A549 (cell line): Measurements from ENCODE around the gene SHISAL1. TPM values are rescaled to one million over a fixed set of nuclear protein-coding genes. Genes with fewer than 3 reads are reported as not detected.

ENCODE experiments used
- ATAC-seq, 2 experiments: fragments of 200-7000 bp in 1 of 2; fragments of >200 bp in 1 of 2; cut with Nextera tagmentation in 1 of 2; cut with Tn5 transposase in 1 of 2; 3 replicates each; pipeline versions ENCODE4 v1.8.0 to v1.9.1; 2018 to 2020; ENCODE audit warnings: mild to moderate bottlenecking in 1 of 2, moderate library complexity in 1 of 2
- CTCF ChIA-PET: fragments of 300-600 bp; sonication (Branson Sonifier 250); formaldehyde crosslinking; extraction: SDS; loops from one replicate; lab custom pipeline; 2021; ENCODE audit warnings: antibody characterized with exemption, inconsistent platforms; lab: Yijun Ruan, JAX
- POLR2A ChIA-PET: fragments of 350-600 bp; formaldehyde crosslinking; extraction: SDS; loops from one replicate; lab custom pipeline; 2021; ENCODE audit warnings: antibody characterized with exemption, inconsistent platforms; lab: Yijun Ruan, JAX
- DNase-seq, 2 experiments: peaks; one replicate each; pipeline versions ENCODE4 v3.0.0 to v3.0.0-alpha.2; 2011 to 2016; ENCODE audit warnings: low read depth in 1 of 2, low spot score in 1 of 2
- FAIRE-seq: peaks from 2 replicates; lab custom pipeline; 2011; peaks lifted over from hg19 to GRCh38; lab: Jason Lieb, UNC
- H3K27ac ChIP-seq, 2 experiments: fragments of >200 bp; sonication (Bioruptor Twin); formaldehyde crosslinking; 3 replicates each; pipeline ENCODE4 v1.5.1; 2016 to 2017
- H3K4me1 ChIP-seq: fragments of >200 bp; sonication (Bioruptor Twin); formaldehyde crosslinking; 3 replicates; pipeline ENCODE4 v1.6.1; 2016
- H3K4me2 ChIP-seq: fragments of >200 bp; sonication (Bioruptor Twin); formaldehyde crosslinking; 3 replicates; pipeline ENCODE4 v1.6.1; 2016
- H3K4me3 ChIP-seq: fragments of >200 bp; sonication (Bioruptor Twin); formaldehyde crosslinking; 3 replicates; pipeline ENCODE4 v1.5.1; 2016
- H3K9me3 ChIP-seq: fragments of >200 bp; sonication (Bioruptor Twin); formaldehyde crosslinking; 3 replicates; pipeline ENCODE4 v1.6.1; 2016
- CEBPB ChIP-seq, 2 experiments: fragments of >200 bp in 1 of 2; sonication (Bioruptor Twin) in 1 of 2; formaldehyde crosslinking in 1 of 2; IDR thresholded peaks; 2 replicates each; pipeline ENCODE4 v1.6.1; 2012 to 2016
- CHD4 ChIP-seq: fragments of 200-600 bp; sonication (generic); IDR thresholded peaks from 2 replicates; pipeline ENCODE4 v1.6.1; 2016; ENCODE audit warnings: antibody characterized with exemption, mild to moderate bottlenecking, borderline replicate concordance
- EHF ChIP-seq: fragments of 250-450 bp; sonication (Bioruptor Pico); IDR thresholded peaks from 2 replicates; pipeline ENCODE4 v1.5.0; 2020; ENCODE audit warnings: mild to moderate bottlenecking
- ESRRA ChIP-seq: fragments of 150-350 bp; IDR thresholded peaks from 2 replicates; pipeline ENCODE4 v1.6.1; 2014; ENCODE audit warnings: mild to moderate bottlenecking, low read length, borderline replicate concordance
- FOSL2 ChIP-seq, 2 experiments: fragments of 450-650 bp in 1 of 2; fragments of >200 bp in 1 of 2; sonication (Bioruptor Twin) in 1 of 2; formaldehyde crosslinking; IDR thresholded peaks; 2 replicates each; pipeline versions ENCODE4 v1.5.0 to v1.6.1; 2016 to 2020; ENCODE audit warnings: mild to moderate bottlenecking in 1 of 2, moderate library complexity in 1 of 2
- FOXS1 ChIP-seq: fragments of 250-450 bp; sonication (Bioruptor Pico); IDR thresholded peaks from 2 replicates; pipeline ENCODE4 v1.5.0; 2020; ENCODE audit warnings: mild to moderate bottlenecking, moderate library complexity
- GATA3 ChIP-seq: IDR thresholded peaks from 2 replicates; pipeline ENCODE4 v1.6.1; 2012; ENCODE audit warnings: borderline replicate concordance
- HEYL ChIP-seq: fragments of 250-450 bp; sonication (Bioruptor Pico); IDR thresholded peaks from 2 replicates; pipeline ENCODE4 v1.8.0; 2021; ENCODE audit warnings: mild to moderate bottlenecking, moderate library complexity
- HOXA7 ChIP-seq: fragments of 250-450 bp; sonication (Bioruptor Pico); IDR thresholded peaks from 2 replicates; pipeline ENCODE4 v1.5.0; 2020; ENCODE audit warnings: mild to moderate bottlenecking, moderate library complexity
- HOXB13 ChIP-seq: fragments of 250-450 bp; sonication (Bioruptor Pico); IDR thresholded peaks from 2 replicates; pipeline ENCODE4 v1.5.0; 2020; ENCODE audit warnings: low read depth, mild to moderate bottlenecking, moderate library complexity
- HOXB5 ChIP-seq: fragments of 250-450 bp; sonication (Bioruptor Pico); IDR thresholded peaks from 2 replicates; pipeline ENCODE4 v1.5.0; 2020; ENCODE audit warnings: mild to moderate bottlenecking, moderate library complexity
- JUNB ChIP-seq: fragments of >200 bp; sonication (Bioruptor Twin); formaldehyde crosslinking; IDR thresholded peaks from 2 replicates; pipeline ENCODE4 v1.6.1; 2016
- KDM1A ChIP-seq: fragments of 200-600 bp; sonication (generic); IDR thresholded peaks from 2 replicates; pipeline ENCODE4 v1.6.1; 2016; ENCODE audit warnings: low read depth, mild to moderate bottlenecking
- KDM5A ChIP-seq: fragments of 200-600 bp; sonication (generic); IDR thresholded peaks from 2 replicates; pipeline ENCODE4 v1.6.1; 2016; ENCODE audit warnings: antibody characterized with exemption, mild to moderate bottlenecking
- NPAS2 ChIP-seq: fragments of 250-450 bp; sonication (Bioruptor Pico); IDR thresholded peaks from 2 replicates; pipeline ENCODE4 v1.8.0; 2022; ENCODE audit warnings: mild to moderate bottlenecking, moderate library complexity, borderline replicate concordance
- PHF8 ChIP-seq: fragments of 200-600 bp; sonication (generic); IDR thresholded peaks from 2 replicates; pipeline ENCODE4 v1.6.1; 2016; ENCODE audit warnings: low read depth, mild to moderate bottlenecking, antibody characterized with exemption, moderate library complexity, borderline replicate concordance
- POLR2AphosphoS2 ChIP-seq: conservative IDR thresholded peaks from 2 replicates; pipeline ENCODE4 v1.6.1; 2012; ENCODE audit warnings: low read length, improper control_type of control experiment, inconsistent platforms
- RAD21 ChIP-seq, 2 experiments: fragments of >200 bp in 1 of 2; sonication (Bioruptor Twin) in 1 of 2; formaldehyde crosslinking in 1 of 2; IDR thresholded peaks in 1 of 2; conservative IDR thresholded peaks in 1 of 2; 2 replicates in 1 of 2; 3 replicates in 1 of 2; pipeline ENCODE4 v1.6.1; 2012 to 2018; ENCODE audit warnings: inconsistent platforms in 1 of 2
- RFX5 ChIP-seq: fragments of 450-650 bp; IDR thresholded peaks from 2 replicates; pipeline ENCODE4 v1.7.1; 2014; ENCODE audit warnings: antibody characterized with exemption, mild to moderate bottlenecking, moderate library complexity
- ZNF302 ChIP-seq: fragments of 250-450 bp; sonication (Bioruptor Pico); IDR thresholded peaks from 2 replicates; pipeline ENCODE4 v1.9.0; 2021; ENCODE audit warnings: inconsistent platforms, mild to moderate bottlenecking, moderate library complexity
- WGBS: methylation state at CpG from one replicate; pipeline ENCODE4 v1.1.6; 2017; ENCODE audit errors: missing lambda C conversion rate; 5-methylcytosine and 5-hydroxymethylcytosine counted together
- polyA plus RNA-seq, 4 experiments: library from polyadenylated mRNA; depleted of rRNA in 3 of 4; stranded (reverse); fragments of >200 nt; fragmentation: RNase III in 1 of 4; extraction: RNeasy Plus Mini Kit Qiagen cat#74134 plus additional on column Dnase treatment in 1 of 4; gene quantifications; 2 replicates in 3 of 4; 3 replicates in 1 of 4; pipeline ENCODE4 v1.2.3, GENCODE V29; 2011 to 2017
- TF ChIP-seq, protein P1 (sequence below): fragments of >200 bp; sonication (Bioruptor Twin); formaldehyde crosslinking; IDR thresholded peaks from 2 replicates; pipeline ENCODE4 v1.6.1; 2016
- TF ChIP-seq, protein P2 (sequence below): fragments of 200-600 bp; sonication (generic); IDR thresholded peaks from 2 replicates; pipeline ENCODE4 v1.6.1; 2016; ENCODE audit warnings: antibody characterized with exemption, mild to moderate bottlenecking, moderate library complexity
- TF ChIP-seq, protein P3 (sequence below): fragments of >200 bp; sonication (Bioruptor Twin); formaldehyde crosslinking; IDR thresholded peaks from 3 replicates; pipeline ENCODE4 v1.6.1; 2016
- TF ChIP-seq, protein P4 (sequence below): fragments of 250-450 bp; sonication (Bioruptor Pico); IDR thresholded peaks from 2 replicates; pipeline ENCODE4 v1.5.0; 2021; ENCODE audit warnings: mild to moderate bottlenecking, moderate library complexity, borderline replicate concordance
- TF ChIP-seq, protein P5 (sequence below): fragments of 250-450 bp; sonication (Bioruptor Pico); IDR thresholded peaks from 2 replicates; pipeline ENCODE4 v1.5.0; 2020; ENCODE audit warnings: low read depth, mild to moderate bottlenecking, moderate library complexity

Gene SHISAL1
- polyA plus RNA-seq, 2 of the 4 experiments (the other 2 are of a cell fraction), result 0.61 to 1.9 TPM

DNA sequence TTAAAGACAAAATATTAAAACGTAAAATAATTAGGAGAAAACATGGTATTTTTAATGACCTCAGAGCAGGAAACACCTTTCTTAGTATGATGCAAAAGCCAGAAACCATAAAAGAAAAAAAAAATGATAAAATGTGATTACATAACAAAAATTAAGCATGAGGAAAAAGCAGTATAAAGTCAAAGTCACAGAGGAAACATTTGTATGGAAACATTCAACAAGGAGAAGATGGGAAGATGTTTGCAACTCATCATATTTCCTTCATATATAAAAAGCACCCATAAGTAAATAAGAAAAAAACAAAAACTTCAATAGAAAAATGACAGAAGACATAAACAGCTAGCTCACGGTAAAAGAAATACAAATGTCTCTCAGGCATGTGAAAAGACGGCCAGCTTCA lies 17.3 kb downstream of the SHISAL1 start:
- ChIA-PET POLR2A (no interaction called here), CTCF (interaction anchor here (0.6 kb wide), 1 partner anchor 16 kb away, joined by 3 read pairs; no protein-coding TSS in a partner anchor)
- Histone ChIP-seq H3K27ac (no peak overlapping the region), H3K4me2 (no peak overlapping the region), H3K4me3 (no peak overlapping the region), H3K4me1 (no peaks in the 10 kb centered on the region), H3K9me3 (no peaks in the 10 kb centered on the region)
- ATAC-seq, result no peak
- WGBS, result 34% methylated on average over 3 of the region's 3 CpGs
- FAIRE-seq, result no peak
- DNase-seq, result no peak
- TF ChIP-seq PHF8, result no peak
- no peak for TF ChIP-seq NPAS2 (CRISPR knock-in tag)
- TF ChIP-seq, protein P1, sequence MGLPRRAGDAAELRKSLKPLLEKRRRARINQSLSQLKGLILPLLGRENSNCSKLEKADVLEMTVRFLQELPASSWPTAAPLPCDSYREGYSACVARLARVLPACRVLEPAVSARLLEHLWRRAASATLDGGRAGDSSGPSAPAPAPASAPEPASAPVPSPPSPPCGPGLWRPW, result no peak
- TF ChIP-seq ZNF302, result no peak
- TF ChIP-seq, protein P2, sequence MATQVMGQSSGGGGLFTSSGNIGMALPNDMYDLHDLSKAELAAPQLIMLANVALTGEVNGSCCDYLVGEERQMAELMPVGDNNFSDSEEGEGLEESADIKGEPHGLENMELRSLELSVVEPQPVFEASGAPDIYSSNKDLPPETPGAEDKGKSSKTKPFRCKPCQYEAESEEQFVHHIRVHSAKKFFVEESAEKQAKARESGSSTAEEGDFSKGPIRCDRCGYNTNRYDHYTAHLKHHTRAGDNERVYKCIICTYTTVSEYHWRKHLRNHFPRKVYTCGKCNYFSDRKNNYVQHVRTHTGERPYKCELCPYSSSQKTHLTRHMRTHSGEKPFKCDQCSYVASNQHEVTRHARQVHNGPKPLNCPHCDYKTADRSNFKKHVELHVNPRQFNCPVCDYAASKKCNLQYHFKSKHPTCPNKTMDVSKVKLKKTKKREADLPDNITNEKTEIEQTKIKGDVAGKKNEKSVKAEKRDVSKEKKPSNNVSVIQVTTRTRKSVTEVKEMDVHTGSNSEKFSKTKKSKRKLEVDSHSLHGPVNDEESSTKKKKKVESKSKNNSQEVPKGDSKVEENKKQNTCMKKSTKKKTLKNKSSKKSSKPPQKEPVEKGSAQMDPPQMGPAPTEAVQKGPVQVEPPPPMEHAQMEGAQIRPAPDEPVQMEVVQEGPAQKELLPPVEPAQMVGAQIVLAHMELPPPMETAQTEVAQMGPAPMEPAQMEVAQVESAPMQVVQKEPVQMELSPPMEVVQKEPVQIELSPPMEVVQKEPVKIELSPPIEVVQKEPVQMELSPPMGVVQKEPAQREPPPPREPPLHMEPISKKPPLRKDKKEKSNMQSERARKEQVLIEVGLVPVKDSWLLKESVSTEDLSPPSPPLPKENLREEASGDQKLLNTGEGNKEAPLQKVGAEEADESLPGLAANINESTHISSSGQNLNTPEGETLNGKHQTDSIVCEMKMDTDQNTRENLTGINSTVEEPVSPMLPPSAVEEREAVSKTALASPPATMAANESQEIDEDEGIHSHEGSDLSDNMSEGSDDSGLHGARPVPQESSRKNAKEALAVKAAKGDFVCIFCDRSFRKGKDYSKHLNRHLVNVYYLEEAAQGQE, result no peak
- TF ChIP-seq ESRRA, result no peak
- no peak for TF ChIP-seq RFX5

DNA sequence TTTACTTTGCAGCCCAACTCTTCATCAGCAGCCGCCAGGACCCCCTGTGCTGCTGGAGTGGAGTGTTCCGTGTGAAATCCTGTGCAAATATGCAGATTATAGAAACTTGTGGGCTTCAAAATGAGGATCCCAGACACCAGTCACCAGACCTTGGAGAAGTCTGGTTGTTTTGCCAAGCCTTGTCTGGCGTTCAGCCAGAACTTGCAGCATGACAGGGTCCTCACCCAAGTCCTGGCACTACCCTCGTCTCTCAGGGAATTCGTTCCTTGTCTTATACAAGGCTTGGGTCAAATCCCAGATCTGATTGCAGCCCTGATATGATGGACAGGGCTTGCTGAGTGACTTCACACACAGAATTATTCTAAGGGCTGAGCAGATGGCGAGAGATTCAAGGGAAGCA lies 18.9 kb downstream of the SHISAL1 start:
- TF ChIP-seq JUNB (no peak), EHF (CRISPR knock-in tag) (no peak), ZNF302 (no peak), KDM1A (no peak), RAD21 (conservative IDR thresholded peaks at IDR 0.05 in 1 of 2, IDR thresholded peaks at IDR 0.05 in 1 of 2) (no peak), PHF8 (no peak)
- TF ChIP-seq, all 56 proteins: peak for 0
- Histone ChIP-seq H3K9me3 (no peaks in the 10 kb centered on the region), H3K4me2 (no peak overlapping the region), H3K27ac (no peak overlapping the region), H3K4me1 (no peaks in the 10 kb centered on the region), H3K4me3 (no peak overlapping the region)
- ChIA-PET POLR2A (no interaction called here), CTCF (no interaction called here)
- no peak for FAIRE-seq
- no peak for ATAC-seq
- 36% methylated on average over 4 of the region's 6 CpGs for WGBS
- DNase-seq, result no peak

DNA sequence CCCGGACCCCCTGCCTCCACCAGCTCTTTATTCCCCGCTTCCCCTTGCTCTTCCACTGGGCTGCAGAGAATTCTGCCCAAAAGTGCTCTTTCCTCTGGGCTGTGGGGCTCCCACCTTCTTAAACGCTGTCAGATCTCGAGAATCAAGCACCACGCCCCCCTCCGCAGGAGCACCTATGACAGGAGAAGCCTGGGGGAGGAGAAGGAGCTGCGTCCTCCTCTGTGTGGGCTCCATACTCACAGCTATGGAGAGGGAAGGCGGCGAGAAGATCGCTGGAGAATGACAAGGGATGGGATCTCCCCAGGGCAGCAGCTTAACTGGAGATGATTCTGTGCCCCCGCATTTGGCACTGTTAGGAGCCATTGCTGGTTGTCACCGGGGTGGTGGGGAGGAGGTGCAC lies 19.7 kb downstream of the SHISAL1 start:
- TF ChIP-seq CHD4, result no peak
- no peak for TF ChIP-seq HOXB5 (CRISPR knock-in tag)
- no peak for TF ChIP-seq KDM5A
- no peak for TF ChIP-seq HEYL (CRISPR knock-in tag)
- no peak for TF ChIP-seq HOXA7 (CRISPR knock-in tag)
- TF ChIP-seq, protein P3, sequence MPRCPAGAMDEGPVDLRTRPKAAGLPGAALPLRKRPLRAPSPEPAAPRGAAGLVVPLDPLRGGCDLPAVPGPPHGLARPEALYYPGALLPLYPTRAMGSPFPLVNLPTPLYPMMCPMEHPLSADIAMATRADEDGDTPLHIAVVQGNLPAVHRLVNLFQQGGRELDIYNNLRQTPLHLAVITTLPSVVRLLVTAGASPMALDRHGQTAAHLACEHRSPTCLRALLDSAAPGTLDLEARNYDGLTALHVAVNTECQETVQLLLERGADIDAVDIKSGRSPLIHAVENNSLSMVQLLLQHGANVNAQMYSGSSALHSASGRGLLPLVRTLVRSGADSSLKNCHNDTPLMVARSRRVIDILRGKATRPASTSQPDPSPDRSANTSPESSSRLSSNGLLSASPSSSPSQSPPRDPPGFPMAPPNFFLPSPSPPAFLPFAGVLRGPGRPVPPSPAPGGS, result no peak
- TF ChIP-seq RAD21 (conservative IDR thresholded peaks at IDR 0.05 in 1 of 2, IDR thresholded peaks at IDR 0.05 in 1 of 2), result no peak
- no peak for TF ChIP-seq KDM1A
- no peak for TF ChIP-seq POLR2AphosphoS2
- TF ChIP-seq HOXB13, result no peak
- TF ChIP-seq, protein P4, sequence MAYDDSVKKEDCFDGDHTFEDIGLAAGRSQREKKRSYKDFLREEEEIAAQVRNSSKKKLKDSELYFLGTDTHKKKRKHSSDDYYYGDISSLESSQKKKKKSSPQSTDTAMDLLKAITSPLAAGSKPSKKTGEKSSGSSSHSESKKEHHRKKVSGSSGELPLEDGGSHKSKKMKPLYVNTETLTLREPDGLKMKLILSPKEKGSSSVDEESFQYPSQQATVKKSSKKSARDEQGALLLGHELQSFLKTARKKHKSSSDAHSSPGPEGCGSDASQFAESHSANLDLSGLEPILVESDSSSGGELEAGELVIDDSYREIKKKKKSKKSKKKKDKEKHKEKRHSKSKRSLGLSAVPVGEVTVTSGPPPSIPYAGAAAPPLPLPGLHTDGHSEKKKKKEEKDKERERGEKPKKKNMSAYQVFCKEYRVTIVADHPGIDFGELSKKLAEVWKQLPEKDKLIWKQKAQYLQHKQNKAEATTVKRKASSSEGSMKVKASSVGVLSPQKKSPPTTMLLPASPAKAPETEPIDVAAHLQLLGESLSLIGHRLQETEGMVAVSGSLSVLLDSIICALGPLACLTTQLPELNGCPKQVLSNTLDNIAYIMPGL (CRISPR knock-in tag), result no peak
- TF ChIP-seq GATA3, result no peak
- TF ChIP-seq FOSL2 (IDR thresholded peaks at IDR 0.05), result no peak
- TF ChIP-seq FOSL2 (CRISPR knock-in tag; IDR thresholded peaks at IDR 0.05), result no peak
- TF ChIP-seq EHF (CRISPR knock-in tag), result no peak
- TF ChIP-seq CEBPB (IDR thresholded peaks at IDR 0.05), result no peak
- TF ChIP-seq FOXS1 (CRISPR knock-in tag), result no peak
- TF ChIP-seq, protein P5, sequence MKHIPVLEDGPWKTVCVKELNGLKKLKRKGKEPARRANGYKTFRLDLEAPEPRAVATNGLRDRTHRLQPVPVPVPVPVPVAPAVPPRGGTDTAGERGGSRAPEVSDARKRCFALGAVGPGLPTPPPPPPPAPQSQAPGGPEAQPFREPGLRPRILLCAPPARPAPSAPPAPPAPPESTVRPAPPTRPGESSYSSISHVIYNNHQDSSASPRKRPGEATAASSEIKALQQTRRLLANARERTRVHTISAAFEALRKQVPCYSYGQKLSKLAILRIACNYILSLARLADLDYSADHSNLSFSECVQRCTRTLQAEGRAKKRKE, result no peak
- FAIRE-seq (no peak), DNase-seq (no peak), ATAC-seq (no peak)
- H3K27ac ChIP-seq, result no peak overlapping the region
- no peaks in the 10 kb centered on the region for H3K9me3 ChIP-seq
- H3K4me1 ChIP-seq, result no peaks in the 10 kb centered on the region
- no peak overlapping the region for H3K4me2 ChIP-seq
- POLR2A ChIA-PET, result no interaction called here
- no peak overlapping the region for H3K4me3 ChIP-seq
- 75% methylated on average over 6 of the region's 12 CpGs for WGBS
- CTCF ChIA-PET, result no interaction called here
